HCT116 (cell line): ENCODE measurements around the gene TAL2. TPM values are rescaled to one million over a fixed set of nuclear protein-coding genes. Genes with fewer than 3 reads are reported as not detected.
"Not testable (repeated sequence)": the region's sequence is repeated elsewhere in the genome, so short reads cannot be mapped to it uniquely, and the experiment has no call there.

Experiments used
- ATAC-seq: fragments of 200-7000 bp; cut with Tn5 transposase; 2 replicates; pipeline ENCODE4 v1.9.1; 2020; ENCODE audit warnings: mild to moderate bottlenecking, moderate library complexity
- BruUV-seq: library from RNA; stranded (reverse); fragments of 400-500 nt; replicated peaks from 2 replicates; lab custom pipeline; 2021; lab: Mats Ljungman, UMichigan
- CTCF ChIA-PET: fragments of 300-600 bp; sonication (Branson Sonifier 250); formaldehyde crosslinking; loops from one replicate; lab custom pipeline; 2021; ENCODE audit warnings: antibody characterized with exemption; lab: Charles Lee
- POLR2A ChIA-PET: fragments of 300-600, 350-600 bp; sonication (Branson Sonifier 250); formaldehyde crosslinking; loops from one replicate; lab custom pipeline; 2021; ENCODE audit warnings: antibody characterized with exemption; lab: Charles Lee
- RAD21 ChIA-PET, 2 experiments: fragments of 300-600 bp; sonication (Branson Sonifier 250); formaldehyde crosslinking; loops; one replicate each; lab custom pipeline; 2023; ENCODE audit warnings: low total read pairs in 2 of 2; ENCODE audit not compliant: uncharacterized antibody in 2 of 2, unreplicated experiment in 2 of 2, low non-redundant PET in 1 of 2; lab: Charles Lee
- DNase-seq: peaks from one replicate; pipeline ENCODE4 v3.0.0-alpha.2; 2010; ENCODE audit warnings: low read depth, low spot score
- H2AFZ ChIP-seq: fragments of 200-600 bp; shearing (Covaris generic), sonication (generic); 2 replicates; pipeline ENCODE4 v1.6.1; 2017; ENCODE audit warnings: low read depth, mixed run types, mixed read lengths, antibody characterized with exemption, low read length; ENCODE audit not compliant: poor library complexity, severe bottlenecking
- H3K27ac ChIP-seq: 2 replicates; pipeline ENCODE4 v1.5.1; 2012; ENCODE audit warnings: low read depth, low read length
- H3K27me3 ChIP-seq: fragments of 200-600 bp; sonication (generic); 2 replicates; pipeline ENCODE4 v1.6.1; 2016; ENCODE audit warnings: mixed run types, low read length, mixed read lengths; ENCODE audit not compliant: insufficient read depth
- H3K36me3 ChIP-seq, 2 experiments: fragments of 200-500 bp in 1 of 2; fragments of 200-600 bp in 1 of 2; sonication (Bioruptor generic) in 1 of 2; sonication (generic) in 1 of 2; 2 replicates each; pipeline versions ENCODE4 v1.5.1 to v1.6.1; 2014 to 2016; ENCODE audit warnings: low read length in 2 of 2, inconsistent platforms in 1 of 2, mixed read lengths in 1 of 2, mixed run types in 1 of 2; ENCODE audit not compliant: insufficient read depth in 2 of 2, control insufficient read depth in 1 of 2
- H3K4me1 ChIP-seq, 2 experiments: fragments of 200-600 bp in 1 of 2; sonication (generic) in 1 of 2; 2 replicates each; pipeline versions ENCODE4 v1.5.1 to v1.6.1; 2012 to 2017; ENCODE audit warnings: low read length in 2 of 2, inconsistent platforms in 1 of 2, mild to moderate bottlenecking in 1 of 2, mixed read lengths in 1 of 2, mixed run types in 1 of 2, moderate library complexity in 1 of 2; ENCODE audit not compliant: insufficient read depth in 2 of 2, control insufficient read depth in 1 of 2
- H3K4me2 ChIP-seq: fragments of 200-600 bp; sonication (generic); 2 replicates; pipeline ENCODE4 v1.6.1; 2017; ENCODE audit warnings: mixed run types, low read length, mixed read lengths
- H3K4me3 ChIP-seq, 2 experiments: fragments of 200-600 bp in 1 of 2; sonication (generic) in 1 of 2; replicated peaks in 1 of 2; 2 replicates each; pipeline ENCODE4 v1.5.1; 2011 to 2016; ENCODE audit warnings: low read length in 2 of 2, control low read depth in 1 of 2, low read depth in 1 of 2, mild to moderate bottlenecking in 1 of 2, mixed read lengths in 1 of 2, mixed run types in 1 of 2
- H3K79me2 ChIP-seq: fragments of 200-600 bp; sonication (generic); 2 replicates; pipeline ENCODE4 v1.6.1; 2017; ENCODE audit warnings: mild to moderate bottlenecking, mixed run types, low read length, moderate library complexity, mixed read lengths; ENCODE audit not compliant: insufficient read depth
- H3K9ac ChIP-seq: fragments of 200-600 bp; sonication (generic); 2 replicates; pipeline ENCODE4 v1.6.1; 2016; ENCODE audit warnings: low read length, mixed read lengths
- H3K9me2 ChIP-seq: fragments of 200-600 bp; sonication (generic), shearing (Covaris generic); 2 replicates; pipeline ENCODE4 v1.6.1; 2017; ENCODE audit warnings: mixed run types, mild to moderate bottlenecking, moderate library complexity; ENCODE audit not compliant: insufficient read depth
- H3K9me3 ChIP-seq, 2 experiments: fragments of 200-500 bp in 1 of 2; fragments of 200-600 bp in 1 of 2; sonication (Bioruptor generic) in 1 of 2; sonication (generic) in 1 of 2; 2 replicates each; pipeline ENCODE4 v1.6.1; 2014 to 2017; ENCODE audit warnings: low read length in 2 of 2, mixed read lengths in 2 of 2, inconsistent platforms in 1 of 2, low read depth in 1 of 2, mild to moderate bottlenecking in 1 of 2, mixed run types in 1 of 2, moderate library complexity in 1 of 2; ENCODE audit not compliant: control insufficient read depth in 1 of 2, insufficient read depth in 1 of 2
- H4K20me1 ChIP-seq: fragments of 200-600 bp; sonication (generic), shearing (Covaris generic); 2 replicates; pipeline ENCODE4 v1.6.1; 2017; ENCODE audit warnings: mixed run types, mild to moderate bottlenecking, moderate library complexity; ENCODE audit not compliant: insufficient read depth
- ATF3 ChIP-seq: IDR thresholded peaks from 2 replicates; pipeline ENCODE4 v1.6.1; 2012
- CBX3 ChIP-seq: IDR thresholded peaks from 2 replicates; pipeline ENCODE4 v1.6.1; 2012; ENCODE audit warnings: low read depth
- ELF1 ChIP-seq: IDR thresholded peaks from 2 replicates; pipeline ENCODE4 v1.6.1; 2012; ENCODE audit warnings: low read depth, borderline replicate concordance
- JUND ChIP-seq: IDR thresholded peaks from 2 replicates; pipeline ENCODE4 v1.6.1; 2012
- POLR2AphosphoS5 ChIP-seq: IDR thresholded peaks from 2 replicates; pipeline ENCODE4 v1.6.1; 2011; ENCODE audit warnings: mild to moderate bottlenecking, low read depth, low read length, moderate library complexity
- SIN3A ChIP-seq: IDR thresholded peaks from 2 replicates; pipeline ENCODE4 v1.6.1; 2012; ENCODE audit warnings: low read depth
- TCF7L2 ChIP-seq: IDR thresholded peaks from 2 replicates; pipeline ENCODE4 v1.7.0; 2011; ENCODE audit warnings: borderline replicate concordance, inconsistent platforms; ENCODE audit not compliant: insufficient read depth, insufficient read length; ENCODE audit errors: extremely low read depth
- ZBTB33 ChIP-seq: IDR thresholded peaks from 2 replicates; pipeline ENCODE4 v1.6.1; 2011; ENCODE audit warnings: mild to moderate bottlenecking, low read length, moderate library complexity; ENCODE audit not compliant: insufficient replicate concordance; ENCODE audit errors: extremely low read depth
- ZFX ChIP-seq: fragments of 450-650 bp; IDR thresholded peaks from 2 replicates; pipeline ENCODE4 v1.6.1; 2017
- intact Hi-C: fragments of 100-400 bp; cut with micrococcal nuclease; formaldehyde crosslinking; loops from 2 replicates; pipeline ENCODE4 v1.10.0; 2022
- total RNA-seq: library from RNA; stranded (reverse); gene quantifications from one replicate; pipeline ENCODE4 v1.2.1, GENCODE V29; 2021; ENCODE audit not compliant: unreplicated experiment
- TF ChIP-seq, protein P1 (sequence below): IDR thresholded peaks from 2 replicates; pipeline ENCODE4 v1.6.1; 2012; ENCODE audit warnings: low read depth

The TAL2 gene
- total RNA-seq, 1 experiment from 2014 or later: not detected

DNA sequence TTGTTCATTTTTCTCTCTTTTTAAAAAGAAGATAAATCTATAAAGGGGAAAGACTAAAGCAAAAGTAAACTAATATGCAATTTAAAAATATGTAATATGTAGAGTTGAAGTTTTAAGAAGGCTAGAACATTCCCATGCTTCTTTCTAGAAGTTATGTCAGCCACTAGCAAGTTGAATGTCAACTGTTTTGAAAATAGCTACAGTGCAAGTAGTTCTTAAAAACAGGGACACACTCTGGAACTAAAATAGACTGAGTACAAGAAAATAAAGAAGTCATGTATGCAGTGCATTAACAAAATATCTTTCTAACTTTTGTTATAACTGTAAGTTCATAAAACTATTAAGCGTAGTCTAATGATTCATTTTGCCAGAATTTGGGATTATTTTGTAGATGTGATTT lies 40.0 kb downstream of the TAL2 start (continued):
- no peak for TF ChIP-seq ZBTB33

DNA sequence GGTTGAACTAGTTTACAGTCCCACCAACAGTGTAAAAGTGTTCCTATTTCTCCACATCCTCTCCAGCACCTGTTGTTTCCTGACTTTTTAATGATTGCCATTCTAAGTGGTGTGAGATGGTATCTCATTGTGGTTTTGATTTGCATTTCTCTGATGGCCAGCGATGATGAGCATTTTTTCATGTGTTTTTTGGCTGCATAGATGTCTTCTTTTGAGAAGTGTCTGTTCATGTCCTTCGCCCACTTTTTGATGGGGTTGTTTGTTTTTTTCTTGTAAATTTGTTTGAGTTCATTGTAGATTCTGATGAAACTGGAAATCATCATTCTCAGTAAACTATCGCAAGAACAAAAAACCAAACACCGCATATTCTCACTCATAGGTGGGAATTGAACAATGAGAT lies 41.4 kb downstream of the TAL2 start:
- H2AFZ ChIP-seq, H3K4me2 ChIP-seq, H3K4me1 ChIP-seq, H3K9me3 ChIP-seq, H3K27me3 ChIP-seq, CTCF ChIA-PET, H3K36me3 ChIP-seq, ATAC-seq, H3K4me3 ChIP-seq, H4K20me1 ChIP-seq, POLR2A ChIA-PET, intact Hi-C loops, DNase-seq, RAD21 ChIA-PET, H3K27ac ChIP-seq, BruUV-seq, H3K9ac ChIP-seq, H3K9me2 ChIP-seq: not testable (repeated sequence)
- peaks cover 25% of the 10 kb centered on the region for H3K79me2 ChIP-seq

DNA sequence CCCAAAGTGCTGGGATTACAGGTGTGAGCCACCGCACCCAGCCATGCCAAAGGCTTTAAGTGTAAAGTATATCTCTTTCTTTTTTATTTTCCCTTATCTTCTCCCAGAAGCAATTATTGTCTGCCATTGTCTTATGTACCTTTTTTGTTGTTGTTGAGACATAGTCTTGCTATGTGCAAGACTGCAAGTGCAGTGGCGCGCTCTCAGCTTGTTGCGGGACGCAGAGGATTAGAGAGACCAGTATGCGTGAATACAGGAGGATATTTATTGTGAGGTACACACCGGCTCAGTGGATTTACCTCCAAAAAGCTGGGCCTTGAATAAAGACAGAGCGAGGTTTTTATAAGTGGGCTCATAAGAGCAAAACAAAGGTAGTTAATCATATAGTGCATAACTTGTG lies 43.9 kb downstream of the TAL2 start:
- no peak for ATAC-seq
- no peak for TF ChIP-seq ELF1
- TF ChIP-seq ZBTB33: no peak
- no peak for TF ChIP-seq SIN3A
- TF ChIP-seq ZFX: no peak
- TF ChIP-seq, protein P1, sequence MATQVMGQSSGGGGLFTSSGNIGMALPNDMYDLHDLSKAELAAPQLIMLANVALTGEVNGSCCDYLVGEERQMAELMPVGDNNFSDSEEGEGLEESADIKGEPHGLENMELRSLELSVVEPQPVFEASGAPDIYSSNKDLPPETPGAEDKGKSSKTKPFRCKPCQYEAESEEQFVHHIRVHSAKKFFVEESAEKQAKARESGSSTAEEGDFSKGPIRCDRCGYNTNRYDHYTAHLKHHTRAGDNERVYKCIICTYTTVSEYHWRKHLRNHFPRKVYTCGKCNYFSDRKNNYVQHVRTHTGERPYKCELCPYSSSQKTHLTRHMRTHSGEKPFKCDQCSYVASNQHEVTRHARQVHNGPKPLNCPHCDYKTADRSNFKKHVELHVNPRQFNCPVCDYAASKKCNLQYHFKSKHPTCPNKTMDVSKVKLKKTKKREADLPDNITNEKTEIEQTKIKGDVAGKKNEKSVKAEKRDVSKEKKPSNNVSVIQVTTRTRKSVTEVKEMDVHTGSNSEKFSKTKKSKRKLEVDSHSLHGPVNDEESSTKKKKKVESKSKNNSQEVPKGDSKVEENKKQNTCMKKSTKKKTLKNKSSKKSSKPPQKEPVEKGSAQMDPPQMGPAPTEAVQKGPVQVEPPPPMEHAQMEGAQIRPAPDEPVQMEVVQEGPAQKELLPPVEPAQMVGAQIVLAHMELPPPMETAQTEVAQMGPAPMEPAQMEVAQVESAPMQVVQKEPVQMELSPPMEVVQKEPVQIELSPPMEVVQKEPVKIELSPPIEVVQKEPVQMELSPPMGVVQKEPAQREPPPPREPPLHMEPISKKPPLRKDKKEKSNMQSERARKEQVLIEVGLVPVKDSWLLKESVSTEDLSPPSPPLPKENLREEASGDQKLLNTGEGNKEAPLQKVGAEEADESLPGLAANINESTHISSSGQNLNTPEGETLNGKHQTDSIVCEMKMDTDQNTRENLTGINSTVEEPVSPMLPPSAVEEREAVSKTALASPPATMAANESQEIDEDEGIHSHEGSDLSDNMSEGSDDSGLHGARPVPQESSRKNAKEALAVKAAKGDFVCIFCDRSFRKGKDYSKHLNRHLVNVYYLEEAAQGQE: no peak
- TF ChIP-seq TCF7L2: no peak
- no peak for TF ChIP-seq ATF3
- no peak for TF ChIP-seq POLR2AphosphoS5
- TF ChIP-seq JUND: no peak
- no peak for TF ChIP-seq CBX3

More for the DNA sequence above, 43.9 kb downstream of the TAL2 start:
- no peak overlapping the region for H3K9ac ChIP-seq
- POLR2A ChIA-PET: no interaction called here
- no peaks in the 10 kb centered on the region for H3K9me3 ChIP-seq
- no peak overlapping the region for H3K4me3 ChIP-seq
- no TSS peak for BruUV-seq
- H3K27ac ChIP-seq: no peak overlapping the region
- DNase-seq: no peak
- no peak overlapping the region for H2AFZ ChIP-seq
- H3K36me3 ChIP-seq: 0 out of 4 replicates have a peak, but pooled peaks cover 0 to 5% of the 10 kb centered on the region in 2 experiments
- peaks cover 8% of the 10 kb centered on the region for H3K79me2 ChIP-seq
- H3K4me2 ChIP-seq: no peak overlapping the region
- RAD21 ChIA-PET: no interaction called here
- H4K20me1 ChIP-seq: no peaks in the 10 kb centered on the region
- H3K27me3 ChIP-seq: no peaks in the 10 kb centered on the region
- peaks cover 0 to 6% of the 10 kb centered on the region in 2 experiments; a peak in 1 of 4 replicates for H3K4me1 ChIP-seq
- no peaks in the 10 kb centered on the region for H3K9me2 ChIP-seq
- intact Hi-C loops: no loop called here
- CTCF ChIA-PET: interaction anchor here (3.3 kb wide), 1 partner anchor 12 kb away, joined by 10 read pairs; no protein-coding TSS in a partner anchor
